IMR-90 (cell line): Measurements from ENCODE around the gene RASSF6. TPM values are rescaled to one million over a fixed set of nuclear protein-coding genes. Genes with fewer than 3 reads are reported as not detected.

ENCODE experiments used
- ATAC-seq: fragments of 200-7000 bp; cut with Tn5 transposase; 2 replicates; pipeline ENCODE4 v1.9.1; 2020; ENCODE audit warnings: low read depth, mild to moderate bottlenecking, moderate library complexity
- BruUV-seq: library from RNA; stranded (reverse); fragments of 400-500 nt; replicated peaks from 2 replicates; lab custom pipeline; 2021; lab: Mats Ljungman, UMichigan
- CTCF ChIA-PET: fragments of 300-600 bp; formaldehyde crosslinking; extraction: SDS; loops from one replicate; lab custom pipeline; 2021; ENCODE audit warnings: antibody characterized with exemption; lab: Yijun Ruan, JAX
- POLR2A ChIA-PET: fragments of 300-600 bp; sonication (Branson Sonifier 250); formaldehyde crosslinking; loops from one replicate; lab custom pipeline; 2022; ENCODE audit warnings: antibody characterized with exemption; ENCODE audit not compliant: unreplicated experiment; lab: Charles Lee
- DNase-seq: peaks from one replicate; pipeline ENCODE4 v3.0.0; 2013
- H2AFZ ChIP-seq: replicated peaks from 2 replicates; pipeline ENCODE3; 2013; ENCODE audit warnings: low read length, mild to moderate bottlenecking; ENCODE audit not compliant: poor library complexity
- H2AK5ac ChIP-seq: 2 replicates; pipeline ENCODE4 v1.6.1; 2013; ENCODE audit warnings: low read depth, low read length, inconsistent platforms
- H2AK9ac ChIP-seq: replicated peaks from 2 replicates; pipeline ENCODE3; 2013; ENCODE audit warnings: mild to moderate bottlenecking, low read depth, low read length, moderate library complexity; ENCODE audit not compliant: poor library complexity
- H2BK120ac ChIP-seq: 2 replicates; pipeline ENCODE4 v1.6.1; 2013; ENCODE audit warnings: low read depth, low read length, inconsistent platforms
- H2BK15ac ChIP-seq: 3 replicates; pipeline ENCODE4 v1.6.1; 2013; ENCODE audit warnings: low read depth, low read length, inconsistent platforms
- H2BK20ac ChIP-seq: 2 replicates; pipeline ENCODE4 v1.6.1; 2013; ENCODE audit warnings: low read depth, mild to moderate bottlenecking, inconsistent platforms, low read length, moderate library complexity
- H2BK5ac ChIP-seq: 2 replicates; pipeline ENCODE4 v1.6.1; 2013; ENCODE audit warnings: mild to moderate bottlenecking, low read depth, low read length, inconsistent platforms; ENCODE audit not compliant: poor library complexity, severe bottlenecking
- H3K14ac ChIP-seq: replicated peaks from 2 replicates; pipeline ENCODE4 v1.6.1; 2013; ENCODE audit warnings: low read depth, low read length, inconsistent platforms
- H3K18ac ChIP-seq: 2 replicates; pipeline ENCODE4 v1.6.1; 2013; ENCODE audit warnings: low read depth, low read length, control low read depth
- H3K23ac ChIP-seq: 2 replicates; pipeline ENCODE4 v1.6.1; 2013; ENCODE audit warnings: low read depth, low read length, inconsistent platforms
- H3K27ac ChIP-seq: 2 replicates; pipeline ENCODE4 v1.5.1; 2013; ENCODE audit warnings: mild to moderate bottlenecking, control low read depth, low read length; ENCODE audit not compliant: insufficient read depth
- H3K27me3 ChIP-seq: 2 replicates; pipeline ENCODE4 v1.6.1; 2013; ENCODE audit warnings: low read length; ENCODE audit not compliant: control insufficient read depth, insufficient read depth
- H3K36me3 ChIP-seq: 2 replicates; pipeline ENCODE4 v1.6.1; 2013; ENCODE audit warnings: low read length, mixed read lengths; ENCODE audit not compliant: control insufficient read depth, insufficient read depth
- H3K4ac ChIP-seq: 2 replicates; pipeline ENCODE4 v1.6.1; 2013; ENCODE audit warnings: low read depth, low read length, inconsistent platforms
- H3K4me1 ChIP-seq: 2 replicates; pipeline ENCODE4 v1.6.1; 2013; ENCODE audit warnings: low read length, mixed read lengths; ENCODE audit not compliant: control insufficient read depth, insufficient read depth
- H3K4me2 ChIP-seq: 2 replicates; pipeline ENCODE4 v1.6.1; 2013; ENCODE audit warnings: low read depth, mild to moderate bottlenecking, control low read depth, low read length, moderate library complexity
- H3K4me3 ChIP-seq: 2 replicates; pipeline ENCODE4 v1.5.1; 2013; ENCODE audit warnings: low read depth, mild to moderate bottlenecking, control low read depth, low read length, moderate library complexity; ENCODE audit not compliant: insufficient read depth
- H3K56ac ChIP-seq: 2 replicates; pipeline ENCODE4 v1.6.1; 2013; ENCODE audit warnings: low read length, inconsistent platforms; ENCODE audit not compliant: insufficient read depth; ENCODE audit errors: extremely low read depth
- H3K79me1 ChIP-seq, 2 experiments: 2 replicates each; pipeline ENCODE4 v1.6.1; 2013; ENCODE audit warnings: low read length in 2 of 2, inconsistent platforms in 1 of 2, low read depth in 1 of 2
- H3K9ac ChIP-seq: 2 replicates; pipeline ENCODE4 v1.6.1; 2013; ENCODE audit warnings: low read depth, low read length, control low read depth
- H3K9me1 ChIP-seq: 2 replicates; pipeline ENCODE4 v1.6.1; 2013; ENCODE audit warnings: low read length, inconsistent platforms; ENCODE audit not compliant: insufficient read depth
- H3K9me3 ChIP-seq: 2 replicates; pipeline ENCODE4 v1.6.1; 2013; ENCODE audit warnings: low read length; ENCODE audit not compliant: control insufficient read depth, insufficient read depth
- H4K20me1 ChIP-seq: 2 replicates; pipeline ENCODE4 v1.6.1; 2013; ENCODE audit warnings: low read length, inconsistent platforms; ENCODE audit not compliant: insufficient read depth
- H4K5ac ChIP-seq: 2 replicates; pipeline ENCODE4 v1.6.1; 2013; ENCODE audit warnings: mild to moderate bottlenecking, low read depth, low read length, control low read depth
- H4K8ac ChIP-seq, 2 experiments: 2 replicates each; pipeline ENCODE4 v1.6.1; 2013; ENCODE audit warnings: low read depth in 2 of 2, low read length in 2 of 2, control low read depth in 1 of 2, inconsistent platforms in 1 of 2
- H4K91ac ChIP-seq: 2 replicates; pipeline ENCODE4 v1.6.1; 2013; ENCODE audit warnings: low read depth, low read length, inconsistent platforms; ENCODE audit not compliant: insufficient read depth
- BHLHE40 ChIP-seq: fragments of 150-350 bp; IDR thresholded peaks from 2 replicates; pipeline ENCODE4 v1.6.1; 2016; ENCODE audit warnings: mild to moderate bottlenecking, low read depth, low read length
- CEBPB ChIP-seq: IDR thresholded peaks from 2 replicates; pipeline ENCODE4 v1.6.1; 2012; ENCODE audit warnings: low read depth, low read length, improper control_type of control experiment
- CHD1 ChIP-seq: IDR thresholded peaks from 2 replicates; pipeline ENCODE4 v1.6.1; 2012; ENCODE audit warnings: low read depth, low read length, improper control_type of control experiment
- ELK1 ChIP-seq: fragments of 150-350 bp; IDR thresholded peaks from 2 replicates; pipeline ENCODE4 v1.6.1; 2016; ENCODE audit warnings: low read depth, mild to moderate bottlenecking, low read length, moderate library complexity, borderline replicate concordance
- FOS ChIP-seq: fragments of 150-350 bp; IDR thresholded peaks from 2 replicates; pipeline ENCODE4 v1.6.1; 2016; ENCODE audit warnings: low read depth, low read length
- MAFK ChIP-seq: IDR thresholded peaks from 2 replicates; pipeline ENCODE4 v1.6.1; 2012; ENCODE audit warnings: low read depth, low read length, improper control_type of control experiment
- MAZ ChIP-seq: IDR thresholded peaks from 2 replicates; pipeline ENCODE4 v1.6.1; 2012; ENCODE audit warnings: low read depth, mild to moderate bottlenecking, low read length, improper control_type of control experiment, moderate library complexity, borderline replicate concordance
- MXI1 ChIP-seq: IDR thresholded peaks from 2 replicates; pipeline ENCODE4 v1.6.1; 2012; ENCODE audit warnings: low read depth, mild to moderate bottlenecking, low read length, moderate library complexity, borderline replicate concordance
- NFE2L2 ChIP-seq: fragments of 150-350 bp; IDR thresholded peaks from 2 replicates; pipeline ENCODE4 v1.6.1; 2016; ENCODE audit warnings: low read depth, mild to moderate bottlenecking, low read length
- POLR2A ChIP-seq: IDR thresholded peaks from 2 replicates; pipeline ENCODE4 v1.6.1; 2012; ENCODE audit warnings: mild to moderate bottlenecking, low read depth, low read length
- RAD21 ChIP-seq: IDR thresholded peaks from 2 replicates; pipeline ENCODE4 v1.6.1; 2012; ENCODE audit warnings: low read length, improper control_type of control experiment
- RFX5 ChIP-seq: IDR thresholded peaks from 2 replicates; pipeline ENCODE4 v1.8.0; 2012; ENCODE audit warnings: low read depth, mild to moderate bottlenecking, low read length, moderate library complexity
- SMC3 ChIP-seq: fragments of 150-350 bp; IDR thresholded peaks from 2 replicates; pipeline ENCODE4 v1.6.1; 2016; ENCODE audit warnings: low read depth, mild to moderate bottlenecking, antibody characterized with exemption, low read length, moderate library complexity
- WGBS, 2 experiments: methylation state at CpG; one replicate each; pipeline versions ENCODE4 v1.1.5 to v1.1.7; 2013; ENCODE audit warnings: missing lambda C conversion rate in 2 of 2; ENCODE audit not compliant: insufficient read length in 1 of 2; ENCODE audit errors: extremely low coverage in 2 of 2; 5-methylcytosine and 5-hydroxymethylcytosine counted together
- dilution Hi-C: fragments of 300-500 bp; cut with HindIII; formaldehyde crosslinking; loops from one replicate; pipeline ENCODE4 v1.14.3; 2018; ENCODE audit warnings: low sequenced_read_pairs; ENCODE audit not compliant: unreplicated experiment
- in situ Hi-C: fragments of 300-500 bp; cut with MboI; formaldehyde crosslinking; loops from 3 replicates; pipeline ENCODE4 v1.14.3; 2019; ENCODE audit warnings: low sequenced_read_pairs, inconsistent platforms, mixed read lengths
- intact Hi-C: fragments of 100-400 bp; cut with micrococcal nuclease; formaldehyde crosslinking; loops from 2 replicates; pipeline ENCODE4 v1.10.0; 2022
- polyA plus RNA-seq, 3 experiments: library from polyadenylated mRNA; depleted of rRNA; stranded (reverse); fragments of >200 nt; gene quantifications; 2 replicates each; pipeline ENCODE4 v1.2.3, GENCODE V29; 2012; ENCODE audit warnings: low replicate concordance in 1 of 3
- total RNA-seq: library from RNA; depleted of rRNA; stranded (reverse); fragments of >200 nt; gene quantifications from 2 replicates; pipeline ENCODE4 v1.2.3, GENCODE V29; 2012
- TF ChIP-seq, protein P1 (sequence below): conservative IDR thresholded peaks from 2 replicates; pipeline ENCODE4 v1.5.1; 2012; ENCODE audit warnings: mild to moderate bottlenecking, low read depth, low read length, improper control_type of control experiment
- TF ChIP-seq, protein P2 (sequence below): fragments of 150-350 bp; IDR thresholded peaks from 2 replicates; pipeline ENCODE4 v1.6.1; 2017; ENCODE audit warnings: mild to moderate bottlenecking, antibody characterized with exemption, low read length, low read depth

Gene RASSF6
- total and polyA plus RNA-seq, 2 of the 4 experiments (the other 2 are of a cell fraction) = not detected

- dilution Hi-C loops (no loop called here), intact Hi-C loops (no loop called here), in situ Hi-C loops (no loop called here)
- H2AFZ ChIP-seq = peak overlapping the region; percentile 28
- H3K14ac ChIP-seq = no peak overlapping the region
- H2AK9ac ChIP-seq = no peak overlapping the region
- CTCF ChIA-PET = no interaction called here
- H4K5ac ChIP-seq = no peak overlapping the region
- no peak for DNase-seq
- H3K4ac ChIP-seq = no peak overlapping the region
- no peaks in the 10 kb centered on the region for H3K79me1 ChIP-seq
- H2AK5ac ChIP-seq = no peak overlapping the region
- ATAC-seq = no peak
- WGBS, 2 experiments = 86% methylated on average over 5 of the region's 6 CpGs; no CpG with 5 or more reads in 1 of the 2 experiments
- H2BK20ac ChIP-seq = no peak overlapping the region
- no peak overlapping the region for H3K4me3 ChIP-seq
- no peak overlapping the region for H2BK15ac ChIP-seq
- H2BK120ac ChIP-seq = no peak overlapping the region
- H3K36me3 ChIP-seq = no peaks in the 10 kb centered on the region
- H3K9me3 ChIP-seq = no peaks in the 10 kb centered on the region
- no peak overlapping the region for H3K9ac ChIP-seq
- H3K27ac ChIP-seq = no peak overlapping the region
- no peak overlapping the region for H2BK5ac ChIP-seq
- H3K4me2 ChIP-seq = no peak overlapping the region
- BruUV-seq = no TSS peak
- H4K8ac ChIP-seq = no peak overlapping the region
- H3K27me3 ChIP-seq = no peaks in the 10 kb centered on the region
- H4K91ac ChIP-seq = no peak overlapping the region
- TF ChIP-seq MXI1 = no peak
- TF ChIP-seq MAFK = no peak
- TF ChIP-seq, protein P1, sequence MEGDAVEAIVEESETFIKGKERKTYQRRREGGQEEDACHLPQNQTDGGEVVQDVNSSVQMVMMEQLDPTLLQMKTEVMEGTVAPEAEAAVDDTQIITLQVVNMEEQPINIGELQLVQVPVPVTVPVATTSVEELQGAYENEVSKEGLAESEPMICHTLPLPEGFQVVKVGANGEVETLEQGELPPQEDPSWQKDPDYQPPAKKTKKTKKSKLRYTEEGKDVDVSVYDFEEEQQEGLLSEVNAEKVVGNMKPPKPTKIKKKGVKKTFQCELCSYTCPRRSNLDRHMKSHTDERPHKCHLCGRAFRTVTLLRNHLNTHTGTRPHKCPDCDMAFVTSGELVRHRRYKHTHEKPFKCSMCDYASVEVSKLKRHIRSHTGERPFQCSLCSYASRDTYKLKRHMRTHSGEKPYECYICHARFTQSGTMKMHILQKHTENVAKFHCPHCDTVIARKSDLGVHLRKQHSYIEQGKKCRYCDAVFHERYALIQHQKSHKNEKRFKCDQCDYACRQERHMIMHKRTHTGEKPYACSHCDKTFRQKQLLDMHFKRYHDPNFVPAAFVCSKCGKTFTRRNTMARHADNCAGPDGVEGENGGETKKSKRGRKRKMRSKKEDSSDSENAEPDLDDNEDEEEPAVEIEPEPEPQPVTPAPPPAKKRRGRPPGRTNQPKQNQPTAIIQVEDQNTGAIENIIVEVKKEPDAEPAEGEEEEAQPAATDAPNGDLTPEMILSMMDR = no peak
- no peak for TF ChIP-seq POLR2A
- TF ChIP-seq ELK1 = no peak
- no peak for TF ChIP-seq RFX5
- no peak for TF ChIP-seq SMC3
- no peak for TF ChIP-seq CEBPB
- TF ChIP-seq BHLHE40 = no peak
- TF ChIP-seq NFE2L2 = no peak
- no peak for TF ChIP-seq FOS
- TF ChIP-seq, protein P2, sequence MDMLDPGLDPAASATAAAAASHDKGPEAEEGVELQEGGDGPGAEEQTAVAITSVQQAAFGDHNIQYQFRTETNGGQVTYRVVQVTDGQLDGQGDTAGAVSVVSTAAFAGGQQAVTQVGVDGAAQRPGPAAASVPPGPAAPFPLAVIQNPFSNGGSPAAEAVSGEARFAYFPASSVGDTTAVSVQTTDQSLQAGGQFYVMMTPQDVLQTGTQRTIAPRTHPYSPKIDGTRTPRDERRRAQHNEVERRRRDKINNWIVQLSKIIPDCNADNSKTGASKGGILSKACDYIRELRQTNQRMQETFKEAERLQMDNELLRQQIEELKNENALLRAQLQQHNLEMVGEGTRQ = no peak
- TF ChIP-seq RAD21 = no peak
- TF ChIP-seq MAZ = no peak
- no peak for TF ChIP-seq CHD1
- no peaks in the 10 kb centered on the region for H3K9me1 ChIP-seq
- H3K18ac ChIP-seq = no peak overlapping the region
- no peak overlapping the region for H3K56ac ChIP-seq
- POLR2A ChIA-PET = no interaction called here
- H3K23ac ChIP-seq = no peak overlapping the region
- H4K20me1 ChIP-seq = no peaks in the 10 kb centered on the region
- H3K4me1 ChIP-seq = no peaks in the 10 kb centered on the region
Measured at GRCh38 chr4:73646117-73646516, 25.9 kb upstream of the RASSF6 start.
